ENCODE data around the gene UNC5B.

Gene UNC5B

GRCh38 chr10:71245420-71246325 is 33.3 kb downstream of the UNC5B start:
- no peak overlapping the region for H3K4me3 ChIP-seq (replicated peaks; ENCODE audit: low read depth, low read length)
- H3K36me3 ChIP-seq (ENCODE audit: control insufficient read depth, insufficient read depth, low read length) = no peaks in the 10 kb centered on the region
- no peak for TF ChIP-seq CTCF (IDR thresholded peaks at IDR 0.05; ENCODE audit: insufficient read depth, low read length, poor library complexity, severe bottlenecking)
- no peaks in the 10 kb centered on the region for H3K27me3 ChIP-seq (replicated peaks; ENCODE audit: control insufficient read depth, insufficient read depth, low read length)
- no peak for DNase-seq (ENCODE audit: extremely low read depth, insufficient read length)

DNA sequence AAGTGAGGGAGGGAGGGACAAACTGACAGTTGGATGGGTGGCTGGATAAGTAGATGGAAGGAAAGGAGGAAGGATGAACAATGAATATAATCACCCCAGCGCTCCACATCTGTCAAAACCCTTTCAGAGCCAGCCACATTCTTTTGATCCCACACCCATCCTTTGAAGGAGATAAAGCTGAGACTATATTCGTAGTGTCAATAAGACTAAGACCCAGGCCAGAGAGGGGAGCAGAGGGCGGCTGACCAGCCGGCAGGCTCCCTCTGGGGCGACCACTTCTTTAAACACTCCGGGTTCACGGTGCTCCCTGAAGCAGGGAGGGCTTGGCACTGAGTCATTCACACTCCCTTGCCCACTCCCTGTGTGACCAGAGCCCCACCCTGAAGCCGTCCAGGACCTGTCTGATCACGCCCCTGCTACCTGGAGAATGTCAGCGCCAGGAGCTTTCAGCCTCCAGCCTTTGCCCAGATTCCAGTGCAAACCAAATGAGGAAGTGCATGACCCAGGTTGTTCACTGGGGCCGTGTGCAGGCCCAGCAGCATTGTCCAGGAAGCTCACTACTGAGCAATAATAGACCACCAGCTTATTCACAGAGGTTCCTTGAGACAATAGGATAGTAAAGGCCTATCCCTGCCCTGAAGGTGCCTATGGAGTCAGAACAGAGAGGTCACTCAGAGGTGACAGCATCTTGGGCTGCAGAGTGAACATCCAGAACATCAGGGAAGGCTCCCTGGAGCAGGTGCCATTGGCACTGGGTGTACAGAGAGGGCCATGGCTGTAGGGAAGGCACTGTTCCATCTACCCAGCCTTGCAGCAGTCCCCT is 34.4 kb downstream of the UNC5B start:
- TF ChIP-seq CTCF (IDR thresholded peaks at IDR 0.05; ENCODE audit: insufficient read depth, low read length, poor library complexity, severe bottlenecking) = no peak
- Histone ChIP-seq H3K36me3 (ENCODE audit: control insufficient read depth, insufficient read depth, low read length) (no peaks in the 10 kb centered on the region), H3K4me3 (replicated peaks; ENCODE audit: low read depth, low read length) (no peak overlapping the region), H3K27me3 (replicated peaks; ENCODE audit: control insufficient read depth, insufficient read depth, low read length) (no peaks in the 10 kb centered on the region)
- no peak for DNase-seq (ENCODE audit: extremely low read depth, insufficient read length)

GRCh38 chr10:71247414-71247705 is 35.0 kb downstream of the UNC5B start:
- no peak for DNase-seq (ENCODE audit: extremely low read depth, insufficient read length)
- TF ChIP-seq CTCF (IDR thresholded peaks at IDR 0.05; ENCODE audit: insufficient read depth, low read length, poor library complexity, severe bottlenecking) = no peak
- Histone ChIP-seq H3K36me3 (ENCODE audit: control insufficient read depth, insufficient read depth, low read length) (no peaks in the 10 kb centered on the region), H3K4me3 (replicated peaks; ENCODE audit: low read depth, low read length) (no peak overlapping the region), H3K27me3 (replicated peaks; ENCODE audit: control insufficient read depth, insufficient read depth, low read length) (no peaks in the 10 kb centered on the region)

DNA sequence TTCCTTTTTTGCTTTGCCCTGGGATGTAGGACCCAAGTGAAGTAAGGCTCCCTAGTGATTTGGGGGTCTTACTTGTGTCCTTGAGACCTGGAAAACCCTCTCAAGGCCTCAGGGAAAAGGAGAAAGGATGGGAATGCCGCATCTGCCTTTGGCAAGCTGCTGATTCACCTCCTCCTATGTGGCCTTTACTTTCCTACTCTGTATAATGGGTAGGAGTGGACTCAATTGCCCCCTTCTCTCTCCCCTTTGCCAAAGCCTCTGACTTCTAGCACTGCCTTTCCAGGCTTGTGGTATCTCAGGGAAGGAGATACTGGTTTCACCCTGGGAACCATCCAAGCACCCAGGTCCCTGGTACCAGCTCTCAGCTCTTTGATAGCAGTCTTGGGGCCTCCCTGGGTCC is 35.4 kb downstream of the UNC5B start:
- no peak overlapping the region for H3K4me3 ChIP-seq (replicated peaks; ENCODE audit: low read depth, low read length)
- no peak for DNase-seq (ENCODE audit: extremely low read depth, insufficient read length)
- H3K36me3 ChIP-seq (ENCODE audit: control insufficient read depth, insufficient read depth, low read length) = no peaks in the 10 kb centered on the region
- H3K27me3 ChIP-seq (replicated peaks; ENCODE audit: control insufficient read depth, insufficient read depth, low read length) = no peaks in the 10 kb centered on the region
- TF ChIP-seq CTCF (IDR thresholded peaks at IDR 0.05; ENCODE audit: insufficient read depth, low read length, poor library complexity, severe bottlenecking) = no peak

- Histone ChIP-seq H3K4me3 (replicated peaks; ENCODE audit: low read depth, low read length) (no peak overlapping the region), H3K36me3 (ENCODE audit: control insufficient read depth, insufficient read depth, low read length) (no peaks in the 10 kb centered on the region), H3K27me3 (replicated peaks; ENCODE audit: control insufficient read depth, insufficient read depth, low read length) (no peaks in the 10 kb centered on the region)
- TF ChIP-seq CTCF (IDR thresholded peaks at IDR 0.05; ENCODE audit: insufficient read depth, low read length, poor library complexity, severe bottlenecking) = no peak
- DNase-seq (ENCODE audit: extremely low read depth, insufficient read length) = no peak
Observed at GRCh38 chr10:71248210-71248609, 35.8 kb downstream of the UNC5B start.

Measured in GM06990 (cell line).